Stimulated activated CD8-positive, alpha-beta memory T cell treated with anti-CD3 and anti-CD28 coated beads, Interleukin-15, amount 100 ng/mL, for 48 hours (primary cell): Measurements from ENCODE around the gene SSRP1.
"Not testable (repeated sequence)": the region's sequence is repeated elsewhere in the genome, so short reads cannot be mapped to it uniquely, and the experiment has no call there.

Experiments
- DNase-seq, 2 donors: peaks; one replicate each; pipeline ENCODE4 v3.0.0-alpha.2; 2020; ENCODE audit warnings: low read depth in 2 of 2

The SSRP1 gene

DNA sequence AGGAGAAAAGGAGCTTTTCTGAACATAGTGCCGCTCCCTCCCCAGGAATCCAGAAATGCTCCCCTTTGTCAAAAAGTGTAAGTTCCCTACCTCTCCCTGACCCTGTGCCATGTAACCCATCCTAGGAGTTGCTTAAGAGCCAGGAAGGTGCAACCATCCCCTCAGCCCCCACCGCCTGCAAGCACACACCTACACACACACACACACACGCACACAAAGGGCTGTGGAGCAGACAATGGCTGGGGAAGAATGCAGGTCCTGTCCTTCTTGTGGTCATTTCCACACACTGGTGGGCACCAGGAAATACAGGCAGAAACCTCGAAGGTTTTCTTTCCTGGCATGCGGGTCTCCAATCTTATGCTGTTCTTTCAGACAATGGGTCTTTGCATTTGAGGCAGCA is 3.6 kb upstream of the SSRP1 start:
- DNase-seq, result no peak

DNA sequence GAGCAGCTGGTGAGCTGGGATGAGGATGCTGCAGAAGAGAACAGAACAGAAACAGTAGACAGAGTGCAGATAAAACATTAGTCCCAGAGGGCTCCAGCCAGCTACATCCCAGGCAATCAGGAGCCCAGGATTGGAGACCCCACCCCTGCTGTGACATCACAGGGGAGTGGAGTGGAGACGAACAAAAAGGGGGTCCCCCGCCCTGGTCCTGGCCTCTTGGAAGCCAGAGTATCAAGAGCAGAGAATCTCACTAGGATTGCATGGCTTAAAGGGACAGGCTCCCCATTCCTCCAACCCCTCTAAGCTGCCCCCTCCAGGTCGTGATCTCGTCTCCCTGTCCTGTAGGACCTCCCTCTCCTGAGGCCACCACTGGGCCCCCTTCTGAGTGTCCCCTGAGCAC is 2.5 kb upstream of the SSRP1 start, which contains the start of gene P2RX3:
TSS of gene P2RX3 (plus strand) at position 211 of the 400 bp plus-strand sequence. CDS start 199 bp downstream, outside the sequence.
- DNase-seq, result no peak

DNA sequence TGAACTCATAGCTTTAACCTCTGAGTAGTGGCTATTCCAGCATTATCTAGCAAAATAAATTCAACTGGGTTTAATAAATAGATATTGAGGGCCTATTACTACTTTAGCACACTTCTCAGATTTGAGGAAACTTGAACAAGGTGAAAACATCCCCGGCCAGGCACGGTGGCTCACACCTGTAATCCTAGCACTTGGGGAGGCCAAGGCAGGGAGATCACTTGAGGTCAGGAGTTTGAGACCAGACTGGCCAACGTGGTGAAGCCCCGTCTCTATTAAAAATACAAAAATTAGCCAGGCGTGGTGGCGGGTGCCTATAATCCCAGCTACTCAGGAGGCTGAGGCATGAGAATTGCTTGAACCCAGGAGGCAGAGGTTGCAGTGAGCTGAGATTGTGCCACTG is 1.2 kb upstream of the SSRP1 start:
- DNase-seq, result not testable (repeated sequence)

DNA sequence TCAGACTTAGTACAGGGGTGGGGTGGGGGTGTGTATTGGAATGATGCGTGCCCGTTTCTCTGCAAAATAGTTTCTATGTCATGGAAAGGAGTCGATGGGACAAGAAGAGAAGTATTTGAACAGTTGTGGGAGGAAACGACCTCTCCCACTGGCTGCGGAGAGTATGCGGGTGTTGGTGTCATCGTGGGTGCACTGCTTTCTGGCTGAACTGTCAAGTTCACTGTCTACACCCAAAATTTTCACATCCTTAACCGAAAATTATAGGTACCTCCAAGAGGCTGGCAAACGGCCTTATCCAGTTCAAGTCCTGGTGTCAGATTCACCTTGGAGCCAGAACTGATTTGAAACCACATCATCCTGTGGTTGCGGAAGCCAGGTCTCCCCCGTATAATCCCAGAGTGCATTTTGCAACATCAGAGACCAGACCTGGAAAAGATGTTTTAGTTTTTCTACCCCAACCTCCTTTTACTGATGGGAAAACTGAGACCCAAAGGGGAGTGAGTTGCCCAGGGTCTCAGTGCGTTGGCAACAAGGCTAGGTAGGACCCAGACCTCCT is 497 bp upstream of the SSRP1 start:
- DNase-seq, result no peak

DNA sequence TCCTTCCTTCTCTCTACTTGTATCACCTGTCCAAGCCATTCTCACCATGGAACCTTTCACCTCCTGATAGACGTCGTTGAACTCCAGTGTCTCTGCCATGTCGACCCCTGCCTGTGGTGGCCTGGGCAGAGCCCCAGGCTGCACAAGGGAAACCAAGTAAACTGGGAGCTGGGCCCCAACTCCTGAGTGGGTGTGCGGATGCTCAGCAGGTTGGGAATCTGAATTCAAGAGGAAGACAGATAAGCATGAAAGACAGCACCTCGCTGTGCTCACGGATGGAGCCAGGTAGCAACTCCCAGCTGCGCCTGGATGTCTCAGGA is 709 bp downstream of the SSRP1 start:
- DNase-seq, result no peak

DNA sequence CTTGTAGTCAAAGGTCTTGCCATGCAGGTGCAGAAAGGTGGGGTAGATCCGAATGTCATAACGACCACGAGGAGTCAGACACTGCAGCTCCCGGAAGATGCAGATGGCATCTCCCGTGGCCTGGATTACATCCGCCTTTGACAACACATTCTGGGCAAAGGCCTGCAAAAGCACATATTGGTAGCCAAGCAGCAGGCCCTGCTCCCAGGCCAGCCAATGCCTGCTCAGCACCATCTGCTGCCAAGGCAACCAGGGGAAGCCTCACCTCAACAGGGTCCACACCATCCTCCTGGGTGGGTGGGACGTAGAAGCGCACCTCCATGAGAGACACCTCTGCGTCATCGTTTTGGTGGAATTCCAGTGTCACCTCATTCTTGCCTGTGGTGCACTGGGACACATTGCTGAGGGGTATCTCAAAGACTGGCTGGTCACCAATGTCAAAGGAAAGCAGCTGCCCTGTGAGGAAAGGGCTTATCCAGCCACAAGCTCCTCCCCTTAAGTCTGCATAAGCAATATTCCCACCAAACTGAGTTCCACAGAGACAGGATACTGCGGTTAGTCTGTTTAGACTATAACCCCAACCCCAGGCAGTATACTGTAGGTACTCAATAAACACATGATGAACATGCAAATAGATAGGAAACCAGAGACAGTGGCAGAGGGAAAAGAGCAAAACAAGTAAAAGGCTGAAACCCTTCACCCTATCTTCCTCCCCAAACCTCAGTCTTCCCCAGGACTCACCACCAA is 2.8 kb downstream of the SSRP1 start:
- no peak for DNase-seq

DNA sequence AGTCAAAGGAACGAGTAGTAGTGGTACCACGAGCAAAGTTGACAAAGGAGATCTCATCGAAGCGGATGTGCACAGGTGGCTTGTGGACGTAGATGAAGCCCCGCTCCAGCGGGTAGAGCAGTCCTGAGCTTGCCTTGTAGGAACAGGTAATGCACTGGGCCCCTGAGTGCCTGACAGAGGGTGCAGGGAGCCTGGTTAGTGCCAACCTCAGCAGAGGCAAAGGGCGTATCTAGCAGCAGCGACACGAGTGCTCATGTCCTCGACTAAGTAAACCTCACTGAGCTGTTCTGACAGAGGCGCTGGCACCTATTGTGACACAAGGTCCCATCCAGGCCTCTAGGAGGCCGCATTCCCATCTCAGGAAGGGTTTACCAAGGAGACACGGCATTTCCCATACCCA is 4.0 kb downstream of the SSRP1 start:
- DNase-seq, result no peak

DNA sequence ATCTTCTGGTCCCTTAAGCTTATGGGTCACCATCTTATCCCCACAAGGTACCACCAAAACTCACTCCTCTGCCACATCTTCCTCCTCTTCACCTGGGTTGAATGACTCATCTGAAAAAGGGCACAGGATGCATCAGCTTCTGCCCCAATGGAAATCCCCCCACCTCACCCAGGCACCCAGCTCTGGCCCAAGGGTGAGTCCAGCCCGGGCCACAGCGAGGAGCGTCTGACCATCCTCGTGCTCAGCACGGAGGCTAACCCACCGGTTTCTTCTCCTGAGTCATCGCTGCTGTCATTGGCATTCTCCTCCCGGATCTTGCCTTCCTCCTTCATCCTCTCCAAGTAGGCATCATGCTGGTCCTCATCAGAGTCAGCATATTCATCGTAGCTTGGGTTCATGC is 5.7 kb downstream of the SSRP1 start:
- no peak for DNase-seq

DNA sequence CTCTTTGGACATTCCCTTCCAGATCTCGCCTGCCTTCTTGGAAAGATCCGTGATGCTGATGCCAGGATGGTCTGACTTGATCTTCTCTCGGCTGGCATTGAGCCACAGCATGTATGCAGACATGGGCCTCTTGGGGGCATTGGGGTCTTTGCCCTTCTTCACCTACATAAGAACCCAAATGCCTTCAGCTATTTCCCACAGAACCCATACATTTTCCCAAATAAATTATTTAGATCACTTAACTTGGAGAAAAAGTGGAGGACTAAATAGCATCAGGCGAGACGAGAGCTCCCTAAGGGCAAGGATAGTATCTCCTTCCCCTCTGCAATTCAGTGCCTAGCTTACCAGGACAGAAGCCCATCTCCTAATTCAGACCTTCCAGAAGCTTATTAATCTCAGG is 8.0 kb downstream of the SSRP1 start:
- no peak for DNase-seq

DNA sequence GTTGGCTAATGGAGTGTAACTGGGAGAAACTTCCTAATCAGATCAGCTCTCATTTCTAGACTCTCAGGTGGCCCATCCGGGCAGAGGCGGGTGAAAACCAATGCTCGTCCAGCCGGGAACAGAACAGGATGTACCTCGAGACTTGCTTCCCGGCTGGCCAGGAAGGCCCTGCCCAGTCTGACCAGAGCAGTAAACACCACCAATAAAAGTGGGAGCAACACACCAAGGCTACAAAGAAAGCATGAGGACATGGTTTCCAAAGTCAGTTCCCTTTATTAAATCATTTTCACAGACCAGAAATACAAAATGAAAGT is 10.0 kb downstream of the SSRP1 start:
- DNase-seq, result no peak

DNA sequence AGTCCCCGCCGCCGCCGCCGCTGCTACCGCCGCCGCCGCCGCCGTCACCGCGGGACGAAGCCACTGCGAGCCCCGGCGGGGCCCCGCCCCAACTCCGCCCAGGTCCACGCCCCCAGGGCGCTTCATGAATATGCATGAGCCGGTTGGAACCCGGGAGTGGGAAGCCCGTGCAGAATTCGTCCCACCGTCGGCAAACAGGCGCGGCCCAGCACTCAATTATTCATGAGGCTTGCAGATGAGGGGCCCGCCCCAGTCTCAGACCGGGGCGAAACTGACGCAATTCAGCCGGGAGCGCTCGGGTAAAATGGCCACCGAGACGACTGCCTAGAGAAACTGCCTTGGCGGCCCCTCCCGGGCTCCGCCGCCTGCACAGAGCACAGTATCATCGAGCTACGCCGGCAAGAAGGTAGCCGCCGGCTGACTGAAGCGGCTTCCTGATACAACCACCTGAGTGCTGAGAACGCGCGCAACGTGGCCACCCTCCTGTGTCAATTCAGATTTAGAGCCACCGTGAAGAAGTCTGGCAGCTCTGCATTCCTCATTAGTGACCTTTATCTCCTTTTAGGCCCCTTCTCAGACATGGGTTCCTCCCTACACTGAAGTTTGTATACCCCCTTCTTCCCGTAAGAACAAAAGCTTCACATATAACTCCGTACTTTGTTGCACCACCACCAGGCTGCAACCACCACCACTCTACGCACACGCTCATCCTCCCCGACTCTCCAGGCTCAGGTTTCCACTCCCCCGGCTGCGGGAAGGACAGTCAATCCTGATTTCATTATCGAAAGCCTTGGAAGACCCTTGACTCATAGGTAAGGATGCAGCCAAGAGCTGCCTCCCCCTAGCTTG is 10.6 kb downstream of the SSRP1 start, which contains the start of gene TNKS1BP1:
TSS of gene TNKS1BP1 (minus strand) at position 67 of the 849 bp plus-strand sequence. CDS start 3,067 bp downstream, outside the sequence.
- DNase-seq, result peak; percentile 85 to 86

DNA sequence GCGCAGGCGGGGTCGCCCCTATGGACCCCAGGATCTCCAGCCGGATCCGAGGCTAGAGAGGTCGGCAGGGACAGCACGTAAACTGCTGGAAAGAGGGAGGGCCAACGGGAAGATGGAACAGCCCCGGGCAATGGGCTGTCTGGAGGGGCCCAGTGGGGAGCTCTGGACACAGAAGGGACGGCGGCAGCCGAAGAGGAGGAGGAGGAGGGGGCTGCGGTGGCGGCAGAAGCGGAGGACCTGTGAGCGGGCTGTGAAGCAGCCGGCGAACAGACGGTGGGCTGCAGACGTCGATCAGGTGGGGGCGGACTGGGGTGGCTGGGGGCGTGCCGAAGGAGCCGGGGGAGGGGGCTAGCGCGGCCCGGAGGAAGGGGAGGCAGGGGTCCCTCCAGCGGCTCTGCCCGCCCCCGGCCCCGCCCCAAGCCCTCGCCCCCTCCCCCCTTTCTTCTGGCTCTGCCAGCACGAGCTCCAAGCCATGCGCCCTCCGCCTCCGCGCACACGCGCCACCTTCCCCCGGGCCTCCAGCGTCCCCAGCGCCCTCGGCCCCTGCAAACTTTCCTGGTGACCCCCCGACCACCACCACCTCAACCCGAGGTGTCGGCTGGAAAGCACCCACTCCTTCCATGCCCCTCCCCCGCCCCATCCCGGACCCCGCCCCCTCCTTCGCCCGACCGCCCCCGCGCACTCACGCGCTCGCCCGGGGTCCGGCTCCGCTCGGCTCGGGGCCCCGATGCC is 11.4 kb downstream of the SSRP1 start:
- DNase-seq, result no peak

DNA sequence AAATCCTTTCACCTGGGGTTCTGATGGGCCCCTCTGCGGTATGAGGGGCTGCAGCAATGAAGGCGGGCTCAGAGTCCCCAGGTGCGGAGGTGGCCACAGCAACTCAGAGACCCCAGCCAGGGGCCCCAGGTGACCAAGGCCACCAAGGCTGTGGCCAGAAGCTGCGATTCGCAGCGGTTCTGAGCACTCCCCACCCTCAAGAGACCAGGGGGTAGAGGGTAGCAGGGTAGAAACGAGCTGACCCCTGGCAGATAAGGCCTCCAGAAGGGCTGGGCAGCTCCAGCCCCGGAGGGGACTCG is 11.9 kb downstream of the SSRP1 start:
- no peak for DNase-seq

DNA sequence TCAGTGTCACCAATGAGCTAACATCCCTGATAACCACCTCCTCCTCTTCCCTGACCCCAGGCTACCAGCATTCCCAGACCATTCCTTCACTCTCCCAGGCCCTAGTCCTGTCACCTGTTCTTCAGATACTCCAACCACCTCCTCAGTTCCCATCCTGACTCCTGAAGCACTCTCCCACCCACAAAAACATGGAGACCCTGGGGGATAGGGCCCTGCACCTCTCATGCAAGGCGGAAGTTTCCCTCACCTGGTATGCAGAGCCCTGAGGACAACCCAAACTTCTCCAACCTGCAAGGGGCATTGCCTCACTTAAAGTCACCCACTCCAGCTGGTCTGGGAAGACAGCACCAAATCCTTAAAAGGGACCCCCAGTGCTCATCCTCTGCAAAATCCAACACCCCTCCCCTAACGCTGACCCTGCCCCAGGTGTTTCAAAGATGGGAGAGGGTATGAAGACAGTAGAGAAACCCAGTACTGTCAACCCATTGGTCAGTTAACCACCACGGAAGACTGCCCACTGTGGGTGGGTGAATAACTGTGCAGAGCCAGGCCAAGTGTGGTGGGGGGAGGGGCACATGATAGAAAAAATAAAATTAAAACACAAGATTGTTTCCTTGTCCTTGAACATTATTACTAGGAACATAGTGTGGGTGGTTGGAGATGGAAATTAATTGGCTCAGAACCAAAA is 12.4 kb downstream of the SSRP1 start:
- no peak for DNase-seq

DNA sequence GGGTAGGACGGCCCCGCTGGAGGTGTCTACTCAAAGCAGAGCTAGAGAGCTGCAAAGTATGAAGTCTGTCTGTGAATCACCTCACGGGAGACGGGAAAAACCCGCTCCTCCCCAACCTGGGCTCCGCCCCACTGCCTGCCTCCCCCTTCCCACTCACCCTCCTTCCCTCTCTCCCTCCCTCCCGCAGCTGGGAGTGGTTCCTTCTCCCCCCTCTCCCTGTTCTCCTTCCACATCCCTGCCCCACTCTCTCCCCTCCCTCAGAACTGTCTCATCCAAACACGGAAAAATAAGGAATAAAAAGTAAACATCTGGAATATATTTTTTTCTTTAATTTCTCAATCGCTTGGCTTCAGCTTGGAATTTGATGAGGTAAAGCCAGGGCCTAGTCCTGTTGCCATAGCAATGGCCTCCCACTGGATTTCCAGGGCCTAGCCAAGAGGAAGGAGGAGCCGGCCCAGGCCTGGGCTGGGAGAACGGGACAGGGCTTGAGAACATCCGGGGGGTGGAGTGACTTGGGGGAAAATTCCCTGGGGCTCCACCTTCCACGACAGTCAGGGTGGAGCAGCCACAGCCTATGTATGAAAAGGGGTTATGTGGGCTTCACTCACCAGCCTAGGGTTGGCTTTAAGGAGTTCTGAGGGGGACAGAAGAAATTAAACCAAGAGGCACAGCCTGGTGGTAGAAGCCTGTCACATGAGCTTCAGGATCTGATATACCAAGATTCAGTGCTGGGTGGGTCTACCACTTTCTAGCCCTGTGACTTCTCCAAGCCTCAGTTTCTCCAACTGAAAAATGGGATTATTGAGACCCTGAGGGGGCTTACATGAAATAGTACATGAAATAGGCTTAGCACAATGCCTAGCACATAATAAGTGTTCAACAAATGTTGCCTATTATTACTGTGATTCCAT is 13.2 kb downstream of the SSRP1 start:
- no peak for DNase-seq

DNA sequence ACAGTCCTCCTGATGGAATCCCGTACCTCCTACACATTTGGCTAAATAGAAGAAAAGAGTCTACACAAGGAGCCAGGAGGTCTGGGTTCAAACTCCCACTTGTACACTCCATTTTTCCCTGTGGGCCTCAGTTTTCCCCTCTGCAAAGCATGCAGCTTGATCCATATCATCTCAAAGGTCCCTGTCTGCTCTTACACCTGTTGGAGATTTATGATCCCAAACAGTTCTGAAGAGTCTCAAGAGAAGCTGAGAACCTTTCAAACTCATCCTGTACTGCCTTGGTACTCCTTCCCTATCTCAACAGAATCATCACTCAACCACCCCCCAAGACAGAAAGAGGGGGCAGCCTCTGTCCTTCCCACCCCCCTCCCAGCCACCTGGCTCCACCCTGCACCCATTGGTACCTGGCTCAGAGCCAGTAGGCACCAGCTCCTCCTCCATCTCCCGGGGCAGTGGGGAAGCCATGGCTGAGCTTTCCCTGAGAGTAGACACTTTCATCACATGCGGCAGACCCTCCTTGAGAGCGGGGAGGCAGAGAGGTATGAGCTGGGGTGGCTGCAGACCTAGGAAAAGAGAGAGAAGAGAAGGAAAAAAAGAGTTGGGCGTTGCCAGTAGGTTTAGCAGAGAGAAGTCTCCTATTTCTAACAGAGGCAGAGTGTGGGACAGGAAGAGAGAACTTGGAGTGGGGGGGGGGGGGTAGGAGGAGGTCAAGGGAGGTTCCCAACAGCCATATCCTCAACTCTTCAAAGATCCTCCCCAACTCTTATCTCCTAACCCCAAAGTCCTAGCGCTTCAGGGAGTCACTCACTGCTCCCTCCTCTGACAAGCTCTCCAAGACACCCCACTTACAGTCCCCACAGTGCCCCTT is 14.1 kb downstream of the SSRP1 start:
- DNase-seq, result no peak

DNA sequence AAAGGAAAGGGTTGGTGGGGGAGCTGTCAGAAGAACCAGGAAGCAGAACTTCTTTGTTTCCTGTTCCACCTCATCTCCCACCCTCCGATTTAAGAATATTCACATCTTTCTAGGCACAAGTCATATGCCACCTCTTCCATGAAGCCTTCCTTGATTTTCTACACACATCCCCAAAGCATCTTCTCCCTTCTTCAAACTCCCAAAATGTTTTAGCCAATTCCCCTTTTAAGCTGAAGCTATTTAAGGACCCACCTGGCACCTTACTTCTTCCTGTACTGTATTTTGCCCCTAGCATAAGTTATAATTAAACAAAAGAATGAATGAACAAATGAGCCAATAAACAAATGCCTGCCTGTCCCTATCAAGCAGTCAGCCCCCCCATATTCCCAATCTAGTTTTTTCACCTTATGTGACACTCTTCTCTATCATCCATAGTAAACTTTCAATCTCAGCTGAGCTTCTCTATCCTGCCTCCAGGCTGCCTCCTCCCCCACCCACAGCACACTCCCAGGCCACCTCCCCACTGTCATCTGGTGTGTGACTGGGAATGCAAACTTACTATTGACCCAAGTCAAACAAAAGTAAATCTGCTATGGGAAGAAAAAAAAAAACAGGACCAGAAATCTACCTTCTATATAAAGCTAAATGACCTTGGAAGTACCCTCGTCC is 14.8 kb downstream of the SSRP1 start:
- DNase-seq, result no peak

DNA sequence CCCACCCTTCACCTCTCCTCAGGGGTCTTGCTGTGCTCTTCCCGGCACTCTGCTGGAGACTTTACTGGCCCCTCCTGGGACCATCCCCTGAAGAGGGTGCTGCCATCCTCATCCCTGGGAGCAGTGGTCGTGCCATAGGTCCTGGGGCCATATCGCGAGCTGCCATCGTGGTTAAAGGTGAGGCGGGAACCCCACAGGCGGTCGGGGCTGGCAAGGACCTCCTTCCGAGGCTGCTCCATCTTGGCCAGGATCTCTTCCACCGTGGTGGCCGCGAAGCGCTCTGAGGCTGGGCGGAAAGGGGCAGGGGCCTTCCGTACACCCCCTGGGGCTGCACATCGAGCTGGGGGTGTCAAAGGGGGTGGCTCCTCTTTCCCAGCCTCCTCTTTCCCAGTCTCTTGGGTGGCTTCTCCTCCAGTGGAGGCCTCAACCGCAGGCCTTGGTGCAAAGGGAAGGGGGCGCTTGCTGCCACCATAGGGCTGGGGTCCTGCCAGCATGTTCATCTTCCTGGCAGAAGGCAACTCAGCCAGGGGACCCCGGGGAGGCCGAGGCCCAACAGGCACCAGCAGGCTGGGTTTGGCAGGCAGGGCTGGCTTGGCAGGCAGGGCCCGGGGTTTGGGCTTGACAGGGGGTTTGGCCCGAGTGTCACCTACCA is 15.5 kb downstream of the SSRP1 start:
- no peak for DNase-seq

DNA sequence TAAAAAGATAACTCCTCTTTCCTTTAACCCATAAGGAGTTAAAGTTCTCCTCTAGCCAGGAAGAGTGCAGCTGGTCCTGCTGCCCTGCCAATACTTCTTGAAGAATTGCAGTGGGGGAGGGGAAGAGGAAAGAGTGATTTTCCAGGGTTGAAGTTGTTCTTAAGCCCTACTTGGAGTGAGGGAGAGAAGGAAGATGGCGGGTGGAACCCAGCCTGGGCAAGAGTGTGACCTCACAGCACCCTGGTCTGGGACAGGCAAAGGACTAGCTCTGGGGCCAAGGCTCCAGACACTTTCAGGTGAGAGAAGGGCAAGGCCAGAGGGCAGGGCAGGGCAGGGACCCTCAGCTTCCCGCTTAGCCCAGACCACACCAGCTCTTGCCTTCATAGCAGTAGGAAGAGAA is 17.5 kb downstream of the SSRP1 start:
- DNase-seq, result no peak
